Measurements from ENCODE around the gene LPP.

LPP gene

DNA sequence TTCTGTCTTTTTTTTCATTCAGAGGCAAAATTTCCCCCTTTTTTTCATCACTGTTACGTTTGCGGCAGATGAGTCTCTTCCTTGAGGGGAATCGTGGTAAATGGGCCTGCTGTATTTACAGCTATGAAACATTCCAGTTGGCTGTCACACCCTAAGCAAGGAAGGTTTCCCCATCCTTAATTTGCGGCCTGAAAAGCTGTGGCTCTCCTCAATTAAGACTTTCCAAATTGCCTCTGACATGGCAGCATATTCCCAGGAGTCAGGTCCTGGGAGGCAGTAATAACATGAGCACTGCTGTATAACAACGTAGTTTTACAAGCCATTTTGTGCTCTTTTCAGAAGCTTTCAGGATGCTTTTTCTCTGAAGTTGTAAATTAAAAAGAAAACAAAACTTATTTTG is 420.9 kb downstream of the LPP start:
- in situ Hi-C loops (cut with HindIII; ENCODE audit: low pct_ligation_motif_present, low sequenced_read_pairs): no loop called here
- TF ChIP-seq, protein P1, sequence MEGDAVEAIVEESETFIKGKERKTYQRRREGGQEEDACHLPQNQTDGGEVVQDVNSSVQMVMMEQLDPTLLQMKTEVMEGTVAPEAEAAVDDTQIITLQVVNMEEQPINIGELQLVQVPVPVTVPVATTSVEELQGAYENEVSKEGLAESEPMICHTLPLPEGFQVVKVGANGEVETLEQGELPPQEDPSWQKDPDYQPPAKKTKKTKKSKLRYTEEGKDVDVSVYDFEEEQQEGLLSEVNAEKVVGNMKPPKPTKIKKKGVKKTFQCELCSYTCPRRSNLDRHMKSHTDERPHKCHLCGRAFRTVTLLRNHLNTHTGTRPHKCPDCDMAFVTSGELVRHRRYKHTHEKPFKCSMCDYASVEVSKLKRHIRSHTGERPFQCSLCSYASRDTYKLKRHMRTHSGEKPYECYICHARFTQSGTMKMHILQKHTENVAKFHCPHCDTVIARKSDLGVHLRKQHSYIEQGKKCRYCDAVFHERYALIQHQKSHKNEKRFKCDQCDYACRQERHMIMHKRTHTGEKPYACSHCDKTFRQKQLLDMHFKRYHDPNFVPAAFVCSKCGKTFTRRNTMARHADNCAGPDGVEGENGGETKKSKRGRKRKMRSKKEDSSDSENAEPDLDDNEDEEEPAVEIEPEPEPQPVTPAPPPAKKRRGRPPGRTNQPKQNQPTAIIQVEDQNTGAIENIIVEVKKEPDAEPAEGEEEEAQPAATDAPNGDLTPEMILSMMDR (IDR thresholded peaks at IDR 0.05; ENCODE audit: low read depth, low read length, missing control alignments): no peak
- no peaks in the 10 kb centered on the region for H3K36me3 ChIP-seq (replicated peaks)
- H3K27me3 ChIP-seq (replicated peaks): no peaks in the 10 kb centered on the region
- H3K4me3 ChIP-seq (ENCODE audit: low read depth, low read length): no peak overlapping the region
- no peak for DNase-seq
- no peak overlapping the region for H3K27ac ChIP-seq

DNA sequence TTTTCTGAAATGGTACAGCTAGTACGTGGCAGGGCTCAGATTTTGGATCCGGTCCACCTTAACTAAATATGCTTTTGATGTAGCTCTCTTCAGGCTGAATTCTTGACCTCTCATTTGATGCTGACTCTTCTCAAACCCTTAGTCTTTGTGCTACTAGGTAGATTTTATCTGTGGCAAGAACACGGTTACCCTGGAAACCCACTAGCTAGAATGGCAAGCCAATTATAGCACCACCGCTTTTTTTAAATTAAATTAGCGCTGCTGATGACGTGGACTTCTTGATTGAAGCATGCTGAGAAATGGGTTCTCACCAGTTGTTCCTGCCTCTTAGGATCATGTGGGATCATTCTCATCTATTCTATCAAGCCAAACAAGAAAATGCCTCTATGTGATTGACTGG is 421.5 kb downstream of the LPP start:
- Histone ChIP-seq H3K27me3 (replicated peaks) (no peaks in the 10 kb centered on the region), H3K36me3 (replicated peaks) (no peaks in the 10 kb centered on the region), H3K27ac (no peak overlapping the region), H3K4me3 (ENCODE audit: low read depth, low read length) (no peak overlapping the region)
- TF ChIP-seq, protein P1 (IDR thresholded peaks at IDR 0.05; ENCODE audit: low read depth, low read length, missing control alignments): no peak
- in situ Hi-C loops (cut with HindIII; ENCODE audit: low pct_ligation_motif_present, low sequenced_read_pairs): no loop called here
- no peak for DNase-seq

DNA sequence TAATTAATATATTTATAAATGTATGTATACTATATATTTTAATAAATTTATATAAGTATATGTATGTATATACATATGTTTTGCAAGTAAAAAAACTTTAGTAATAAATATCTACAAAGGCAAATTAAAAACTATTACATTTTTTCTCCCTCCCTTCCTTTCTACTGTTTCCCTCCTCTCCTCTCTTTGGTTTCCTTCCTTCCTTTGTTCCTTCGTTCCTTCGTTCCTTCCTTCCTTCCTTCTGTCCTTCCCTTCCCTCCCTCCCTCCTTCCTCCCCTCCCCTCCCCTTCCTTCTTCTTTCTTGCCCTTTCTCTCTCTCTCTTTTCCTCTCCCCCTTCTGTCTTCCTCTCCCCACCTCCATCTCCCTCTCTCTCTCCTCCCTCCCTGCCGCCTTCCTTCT is 423.6 kb downstream of the LPP start:
- no peaks in the 10 kb centered on the region for H3K27me3 ChIP-seq (replicated peaks)

GRCh38 chr3:188578576-188579363 is 424.8 kb downstream of the LPP start:
- peak; percentile 73 for DNase-seq
- Histone ChIP-seq H3K27ac (peak overlapping the region; percentile 53), H3K36me3 (replicated peaks) (no peaks in the 10 kb centered on the region), H3K27me3 (replicated peaks) (no peaks in the 10 kb centered on the region), H3K4me3 (ENCODE audit: low read depth, low read length) (no peak overlapping the region)
- TF ChIP-seq, protein P1 (IDR thresholded peaks at IDR 0.05; ENCODE audit: low read depth, low read length, missing control alignments): no peak
- in situ Hi-C loops (cut with HindIII; ENCODE audit: low pct_ligation_motif_present, low sequenced_read_pairs): no loop called here

More for the DNA sequence above, 423.6 kb downstream of the LPP start:
- DNase-seq: no peak
- in situ Hi-C loops (cut with HindIII; ENCODE audit: low pct_ligation_motif_present, low sequenced_read_pairs): no loop called here
- TF ChIP-seq, protein P1 (IDR thresholded peaks at IDR 0.05; ENCODE audit: low read depth, low read length, missing control alignments): no peak
- Histone ChIP-seq H3K27ac (no peak overlapping the region), H3K36me3 (replicated peaks) (no peaks in the 10 kb centered on the region), H3K4me3 (ENCODE audit: low read depth, low read length) (no peak overlapping the region)

DNA sequence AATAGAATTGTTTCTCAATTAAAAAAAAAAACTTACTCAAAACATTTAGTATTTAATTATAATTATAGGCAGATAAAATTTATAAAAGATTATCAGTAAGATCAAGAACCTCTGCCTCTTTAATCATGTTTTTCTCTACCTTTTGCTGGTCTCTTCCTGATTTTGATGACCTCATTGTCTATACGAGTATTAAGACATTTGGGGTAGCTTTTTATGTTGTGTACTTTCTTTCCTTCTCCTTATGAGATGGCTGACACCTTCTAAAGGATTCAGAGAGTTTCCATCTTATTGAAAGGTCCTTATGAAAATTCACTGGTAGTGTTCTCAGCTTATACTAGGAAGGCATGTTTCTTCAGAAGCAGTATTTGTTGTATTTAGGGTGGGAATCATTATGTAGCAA is 426.3 kb downstream of the LPP start:
- TF ChIP-seq, protein P1 (IDR thresholded peaks at IDR 0.05; ENCODE audit: low read depth, low read length, missing control alignments): no peak
- H3K27me3 ChIP-seq (replicated peaks): no peaks in the 10 kb centered on the region
- H3K36me3 ChIP-seq (replicated peaks): no peaks in the 10 kb centered on the region
- DNase-seq: no peak
- H3K4me3 ChIP-seq (ENCODE audit: low read depth, low read length): no peak overlapping the region
- in situ Hi-C loops (cut with HindIII; ENCODE audit: low pct_ligation_motif_present, low sequenced_read_pairs): no loop called here
- no peak overlapping the region for H3K27ac ChIP-seq

GRCh38 chr3:188580659-188581058 is 426.7 kb downstream of the LPP start:
- in situ Hi-C loops (cut with HindIII; ENCODE audit: low pct_ligation_motif_present, low sequenced_read_pairs): no loop called here
- DNase-seq: no peak
- Histone ChIP-seq H3K27ac (no peak overlapping the region), H3K4me3 (ENCODE audit: low read depth, low read length) (no peak overlapping the region), H3K36me3 (replicated peaks) (no peaks in the 10 kb centered on the region), H3K27me3 (replicated peaks) (no peaks in the 10 kb centered on the region)
- TF ChIP-seq, protein P1 (IDR thresholded peaks at IDR 0.05; ENCODE audit: low read depth, low read length, missing control alignments): no peak
